NCI-H2227 (cell line): ENCODE measurements around the gene METTL17.
"Not testable (repeated sequence)": the region's sequence is repeated elsewhere in the genome, so short reads cannot be mapped to it uniquely, and the experiment has no call there.

Source experiments
- DNase-seq: peaks from one replicate; lab custom pipeline; 2025; ENCODE audit not compliant: unreplicated experiment; lab: John Stamatoyannopoulos, UW

The METTL17 gene

DNA sequence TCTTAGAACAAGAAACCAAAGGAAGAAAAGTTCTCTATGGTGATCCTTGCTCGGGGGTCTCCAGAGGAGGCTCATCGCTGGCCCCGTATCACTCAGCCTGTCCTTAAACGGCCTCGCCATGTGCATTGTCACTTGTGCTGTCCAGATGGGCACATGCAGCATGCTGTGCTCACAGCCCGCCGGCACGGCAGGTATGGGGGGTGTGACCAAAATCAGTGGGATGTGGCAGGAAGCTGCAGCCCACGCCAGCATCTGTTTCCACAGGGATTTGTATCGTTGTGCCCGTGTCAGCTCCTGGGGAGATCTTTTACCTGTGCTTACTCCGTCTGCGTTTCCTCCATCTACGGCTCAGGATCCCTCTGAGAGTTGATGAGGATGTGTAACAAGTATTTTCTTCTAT lies 6.7 kb downstream of the METTL17 start:
- no peak for DNase-seq

DNA sequence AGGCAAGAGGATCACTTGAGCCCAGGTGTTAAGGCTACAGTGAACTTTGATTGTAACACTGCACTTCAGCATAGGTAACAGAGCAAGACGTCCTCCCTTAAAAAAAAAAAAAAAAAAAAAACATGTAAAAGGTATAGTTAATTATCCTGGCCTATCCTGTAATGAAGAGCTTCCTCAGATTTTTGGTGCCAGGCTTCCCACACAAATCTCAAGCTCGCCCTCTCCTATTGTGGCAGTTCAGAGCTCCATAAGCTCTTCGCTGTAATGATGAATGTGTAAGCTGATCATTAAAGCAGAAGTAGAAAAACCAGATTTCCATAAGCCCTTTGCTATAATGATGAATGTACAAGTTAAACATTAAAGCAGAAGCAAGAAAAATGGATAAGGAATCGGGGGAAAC lies 7.3 kb downstream of the METTL17 start:
- no peak for DNase-seq

DNA sequence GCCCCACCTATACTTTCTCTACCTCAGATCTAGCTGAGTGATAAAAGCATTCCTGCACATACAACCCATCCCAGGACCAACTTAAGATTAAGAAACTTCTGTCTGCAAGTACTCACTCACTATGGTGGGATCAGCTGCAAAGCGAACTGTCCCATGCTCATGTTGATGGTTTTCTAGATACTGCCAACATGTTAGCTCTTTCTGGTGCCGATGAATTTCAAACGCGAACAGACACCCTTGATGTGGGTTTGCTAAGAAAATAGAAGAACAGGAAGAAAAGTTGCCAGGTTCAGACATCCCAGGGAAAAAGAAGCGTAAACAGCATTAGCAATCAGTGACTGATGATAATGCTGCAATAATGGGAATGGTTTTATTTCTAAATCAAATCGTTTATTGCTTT lies 7.8 kb downstream of the METTL17 start:
- DNase-seq: no peak

DNA sequence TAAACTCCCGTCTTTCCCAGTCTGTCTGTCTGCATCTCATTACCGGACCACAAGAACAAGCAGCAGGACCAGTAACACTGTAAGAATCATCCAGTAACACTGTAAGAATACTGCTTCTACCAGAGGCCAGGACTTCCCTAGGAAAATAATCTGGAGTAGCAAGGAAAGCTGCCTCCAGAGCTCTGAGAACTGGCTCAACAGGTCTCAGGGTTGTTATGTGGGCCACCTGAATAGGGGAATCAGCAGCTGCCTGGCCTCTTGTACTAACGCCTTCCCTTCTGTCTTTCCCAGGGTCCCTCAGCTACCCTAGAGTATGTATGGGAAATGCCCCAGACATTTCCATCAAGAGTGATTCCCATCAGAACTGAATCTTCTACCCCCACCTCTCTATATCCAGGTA lies 8.4 kb downstream of the METTL17 start:
- no peak for DNase-seq

DNA sequence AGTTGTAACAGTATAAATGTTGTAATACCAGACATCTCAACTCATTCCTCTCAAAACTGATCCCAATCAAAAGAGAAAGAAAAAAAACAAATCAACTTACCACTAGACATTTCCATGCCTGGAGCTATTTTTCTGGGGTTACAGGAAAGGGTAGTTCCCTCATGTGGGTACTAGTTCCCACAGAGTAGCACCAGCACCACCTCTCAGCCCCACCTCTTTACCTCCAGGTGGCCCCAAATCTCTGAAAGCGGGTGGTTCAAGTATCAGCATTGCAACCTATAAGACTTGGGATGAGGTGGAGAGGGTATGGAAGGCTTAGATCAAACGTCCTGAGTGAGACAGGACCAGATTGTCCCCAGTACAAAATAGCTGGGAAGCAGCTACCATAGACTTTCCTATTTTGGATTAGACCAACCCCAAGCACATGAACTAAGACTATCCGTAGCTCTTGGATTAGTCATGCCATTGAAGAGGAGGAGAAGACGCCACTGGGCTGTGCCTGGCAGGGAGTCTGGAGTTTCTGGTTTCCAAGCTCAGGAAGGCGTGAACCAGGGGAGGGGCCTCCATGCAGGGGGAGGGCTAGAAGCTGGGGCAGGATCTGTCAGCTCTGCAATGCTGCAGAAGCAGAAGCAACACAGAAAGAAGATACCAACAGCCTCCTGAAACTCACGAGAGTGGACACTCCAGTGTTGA lies 9.0 kb downstream of the METTL17 start, which contains the start of gene SLC39A2:
Gene SLC39A2, plus strand, starts transcription at position 620 of the 693 bp plus-strand sequence. CDS start 154 bp downstream, outside the sequence.
- peak; percentile 13 for DNase-seq

DNA sequence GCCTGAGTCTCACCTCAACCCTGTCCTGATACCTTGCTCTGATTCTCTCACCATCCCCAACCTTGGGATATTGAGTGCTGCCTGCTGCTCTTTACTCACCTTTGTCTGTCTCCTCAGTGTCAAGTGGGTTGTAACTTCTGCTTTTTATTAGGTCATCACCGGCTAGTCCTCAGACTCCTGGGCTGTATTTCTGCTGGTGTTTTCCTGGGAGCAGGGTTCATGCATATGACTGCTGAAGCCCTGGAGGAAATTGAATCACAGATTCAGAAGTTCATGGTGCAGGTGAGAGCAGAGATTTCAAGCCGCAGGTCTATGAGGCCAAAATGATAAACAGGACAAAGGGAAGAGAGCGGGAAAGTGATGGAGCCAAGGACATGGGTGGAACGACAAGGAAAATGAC lies 9.8 kb downstream of the METTL17 start:
- no peak for DNase-seq

DNA sequence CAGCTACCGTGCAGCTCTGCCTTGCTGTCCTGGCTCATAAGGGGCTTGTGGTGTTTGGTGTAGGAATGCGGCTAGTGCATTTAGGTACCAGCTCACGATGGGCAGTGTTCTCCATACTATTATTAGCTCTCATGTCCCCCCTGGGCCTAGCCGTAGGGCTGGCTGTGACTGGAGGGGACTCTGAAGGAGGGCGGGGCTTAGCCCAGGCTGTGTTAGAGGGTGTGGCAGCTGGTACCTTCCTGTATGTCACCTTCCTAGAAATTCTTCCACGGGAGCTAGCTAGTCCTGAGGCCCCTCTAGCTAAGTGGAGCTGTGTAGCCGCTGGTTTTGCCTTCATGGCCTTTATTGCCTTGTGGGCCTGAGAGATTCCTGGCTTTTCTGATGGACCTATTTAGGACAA lies 11.4 kb downstream of the METTL17 start:
- DNase-seq: no peak

DNA sequence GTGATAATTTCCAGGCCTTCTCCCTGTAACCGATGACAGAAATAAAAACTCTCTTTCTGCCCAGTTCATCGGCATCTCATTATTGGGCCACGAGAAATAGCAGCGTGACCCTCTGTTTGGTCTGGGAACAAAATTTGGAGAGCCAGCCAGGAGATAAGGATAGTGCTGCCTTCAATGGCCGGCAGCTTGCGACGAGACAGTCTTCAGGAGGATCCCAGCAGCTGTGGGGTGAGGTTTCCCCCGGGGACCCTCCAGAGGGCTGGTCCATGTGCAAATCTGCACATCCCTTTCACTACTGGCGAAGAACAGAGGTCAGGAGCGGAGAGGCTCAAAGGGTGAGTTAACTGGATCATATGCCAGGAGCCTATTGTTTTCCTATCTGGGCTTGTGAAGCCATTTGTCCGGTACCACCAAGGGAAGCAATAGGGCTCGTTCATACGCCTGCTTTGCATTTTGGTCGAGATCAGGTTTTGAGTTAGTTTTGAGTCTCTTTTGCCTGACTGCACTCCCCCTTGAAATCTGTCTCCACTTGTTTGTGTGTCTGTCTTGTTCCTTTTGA lies 14.1 kb downstream of the METTL17 start:
- no peak for DNase-seq

DNA sequence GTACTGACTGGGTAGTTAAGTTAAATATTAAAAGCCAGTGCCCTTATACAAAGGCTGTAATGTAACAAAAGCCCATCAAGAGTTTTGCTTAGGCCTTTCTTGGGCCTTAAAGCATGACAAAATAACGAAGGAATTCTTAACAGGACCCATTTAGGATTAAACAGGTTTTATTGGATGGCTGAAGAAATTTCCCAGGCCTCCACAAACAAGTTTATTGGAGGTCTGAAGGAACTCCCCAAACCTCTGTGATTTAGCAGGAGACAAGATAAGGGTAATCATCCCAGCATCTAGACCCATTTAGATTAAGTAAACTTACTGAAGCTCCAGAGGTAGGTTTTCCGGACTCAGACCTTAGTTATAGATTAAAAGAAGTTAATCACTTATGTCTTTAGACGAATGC lies 19.9 kb downstream of the METTL17 start:
- DNase-seq: not testable (repeated sequence)

DNA sequence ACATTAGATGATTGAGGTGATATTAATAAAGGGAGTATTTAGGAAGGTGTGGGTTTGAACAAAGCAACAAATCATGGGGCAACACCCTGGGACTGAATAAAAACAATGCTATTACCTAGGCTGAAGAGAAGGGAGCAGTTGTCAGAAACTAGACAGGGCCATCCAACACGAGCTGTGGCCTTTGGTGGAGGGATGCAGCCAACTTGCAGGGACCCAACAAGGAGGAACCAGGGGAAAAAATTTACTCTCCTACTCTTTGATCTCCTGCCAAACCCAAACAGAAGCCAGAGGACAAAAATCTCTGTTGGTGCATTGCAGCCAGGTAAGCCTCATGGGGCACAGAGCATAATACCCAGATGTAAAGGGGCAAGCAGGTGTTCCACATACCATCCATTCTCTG lies 21.4 kb downstream of the METTL17 start:
- no peak for DNase-seq

DNA sequence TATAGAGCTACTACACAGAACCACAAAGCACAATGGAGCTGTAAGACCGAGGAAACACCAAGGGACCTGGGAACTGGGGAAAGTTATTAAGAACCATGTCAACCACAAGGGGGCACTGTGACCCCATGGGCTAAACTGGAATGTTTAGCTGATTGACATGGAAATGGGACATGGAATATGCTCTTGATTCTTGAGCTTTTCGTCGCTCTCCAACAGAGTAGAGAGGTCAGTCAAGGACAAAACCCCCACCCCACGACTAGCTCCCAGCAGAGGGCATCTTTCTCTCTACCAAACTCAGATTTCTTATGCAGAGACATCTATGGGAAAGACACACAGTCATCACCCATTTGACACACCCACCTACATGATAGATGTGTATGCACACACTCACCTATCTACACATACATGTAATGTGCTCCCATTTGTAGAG lies 25.0 kb downstream of the METTL17 start:
- DNase-seq: peak; percentile 90

DNA sequence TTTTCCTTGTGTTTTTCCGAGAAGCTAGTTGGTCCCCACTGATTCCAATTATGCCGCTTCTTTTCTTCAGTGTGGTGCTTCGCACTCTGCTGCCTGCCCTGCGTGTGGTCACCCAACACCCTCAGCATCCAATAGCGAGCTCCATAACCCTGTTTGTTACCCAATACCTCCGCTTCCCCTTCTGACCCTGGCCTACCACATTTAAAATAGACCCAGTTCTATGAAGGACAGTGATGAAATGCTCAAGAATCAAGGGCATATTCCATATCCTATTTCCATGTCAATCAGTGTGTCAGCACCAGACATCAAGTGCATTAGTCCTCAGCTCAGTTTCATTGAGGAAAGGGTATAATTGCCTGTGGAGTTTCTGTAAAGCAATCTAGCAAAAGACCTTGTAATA lies 25.5 kb downstream of the METTL17 start:
- no peak for DNase-seq

DNA sequence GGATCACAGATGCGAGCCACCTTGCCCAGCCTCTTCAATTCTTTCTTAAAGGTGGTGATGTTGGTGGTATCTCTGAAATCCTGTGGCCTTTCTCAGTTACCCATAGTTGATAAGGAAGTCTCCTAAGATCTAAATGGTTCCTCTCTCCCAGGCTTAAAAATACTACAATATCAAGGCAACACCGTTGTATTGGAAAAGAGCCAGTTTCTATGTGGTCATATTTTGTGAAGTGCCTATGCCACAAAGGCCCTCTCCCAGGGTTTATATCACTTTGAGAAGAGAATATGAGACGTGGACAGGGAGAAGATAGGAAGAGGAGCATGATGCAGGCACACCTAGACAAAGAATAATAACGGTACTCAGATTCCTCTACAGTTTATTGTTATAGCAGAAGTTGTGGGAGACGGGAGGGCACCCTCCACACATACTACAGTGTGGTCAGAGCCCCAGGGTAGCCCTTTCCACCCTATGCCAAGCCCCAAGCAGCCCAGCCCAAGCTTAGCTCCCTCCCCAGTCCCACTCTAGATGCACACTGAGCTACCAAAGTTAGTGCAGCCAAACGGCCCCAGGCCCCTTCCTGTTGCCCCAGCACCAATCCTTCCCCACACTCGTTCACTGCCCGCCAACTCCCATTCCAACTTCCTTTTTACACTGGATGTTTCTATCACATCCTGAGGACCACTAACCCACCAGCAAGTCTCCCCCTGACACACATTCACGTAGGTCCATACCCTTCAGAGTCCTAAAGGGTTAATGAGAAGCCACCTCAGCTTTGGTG lies 26.8 kb downstream of the METTL17 start:
- no peak for DNase-seq

DNA sequence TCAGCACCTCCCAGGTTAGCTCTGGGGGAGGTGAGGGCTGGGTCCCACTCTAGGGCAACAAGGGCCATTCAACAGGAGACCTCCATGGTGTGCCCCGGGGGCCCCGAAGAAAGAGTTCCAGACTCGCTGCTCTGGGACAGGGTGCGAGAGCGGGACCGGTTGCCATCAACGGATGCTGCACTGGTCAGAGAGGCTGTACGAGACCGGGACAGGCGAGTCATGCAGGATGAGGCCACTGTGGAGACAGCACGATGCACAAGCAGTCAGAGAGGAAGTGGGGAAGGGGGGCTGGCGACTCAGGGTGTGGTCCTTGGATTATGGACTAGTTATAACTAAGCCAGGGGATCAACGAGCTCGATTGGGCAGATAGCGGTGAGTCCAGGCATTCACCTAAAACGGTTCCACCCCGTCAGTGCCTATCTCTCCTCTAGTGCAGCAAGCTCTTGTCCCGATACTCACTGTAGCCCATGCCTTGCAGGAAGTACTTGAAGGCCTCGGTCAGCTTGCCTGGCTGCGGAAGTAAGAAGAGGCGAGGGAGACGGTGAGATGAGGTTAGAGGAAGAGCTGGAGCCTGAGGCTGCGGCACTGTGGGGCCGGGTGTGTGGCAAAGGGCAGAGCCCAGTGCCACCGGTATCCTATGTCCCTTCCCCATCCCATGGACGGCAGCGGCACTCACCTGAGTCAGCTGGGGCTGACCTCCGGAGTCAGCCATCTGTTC lies 27.9 kb downstream of the METTL17 start:
- DNase-seq: no peak

DNA sequence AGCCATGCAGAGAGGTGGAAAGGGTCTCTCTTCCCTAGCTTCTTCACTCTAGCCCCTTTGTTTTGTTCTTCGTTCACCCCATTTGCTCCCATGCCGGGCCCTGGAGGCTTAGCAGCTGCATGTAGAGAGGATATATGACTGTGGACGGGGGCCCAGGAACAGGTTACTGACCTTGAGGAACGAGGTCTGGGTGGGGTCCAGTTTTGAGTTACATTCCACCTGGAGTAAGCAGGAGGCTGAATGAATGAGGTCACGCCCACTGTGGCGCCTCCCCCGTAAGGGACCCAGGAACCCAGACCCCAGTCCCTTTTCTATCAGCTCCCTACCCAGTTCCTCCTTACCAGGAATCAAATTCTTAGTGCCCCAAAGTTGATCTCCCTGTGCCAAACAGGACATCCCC lies 28.5 kb downstream of the METTL17 start:
- DNase-seq: no peak

DNA sequence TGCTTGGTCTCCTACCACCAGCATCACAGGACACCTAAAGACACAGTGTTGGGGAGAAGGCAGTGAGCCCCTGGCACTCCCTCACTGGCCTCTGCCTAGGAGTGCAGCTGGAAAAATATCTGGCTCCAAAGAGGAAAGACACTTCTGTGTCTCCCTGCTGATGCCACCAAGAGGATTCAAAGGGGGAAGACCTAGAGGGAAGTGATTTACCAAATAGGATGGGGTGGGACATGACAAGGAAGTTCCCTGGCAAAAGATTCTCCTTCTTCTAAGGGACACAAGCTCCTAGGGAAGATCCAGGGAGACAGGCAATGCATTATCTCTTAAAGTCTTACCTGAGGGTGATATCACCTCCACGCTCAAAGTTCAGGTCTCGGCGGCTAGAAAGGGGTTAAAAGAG lies 29.0 kb downstream of the METTL17 start:
- no peak for DNase-seq

DNA sequence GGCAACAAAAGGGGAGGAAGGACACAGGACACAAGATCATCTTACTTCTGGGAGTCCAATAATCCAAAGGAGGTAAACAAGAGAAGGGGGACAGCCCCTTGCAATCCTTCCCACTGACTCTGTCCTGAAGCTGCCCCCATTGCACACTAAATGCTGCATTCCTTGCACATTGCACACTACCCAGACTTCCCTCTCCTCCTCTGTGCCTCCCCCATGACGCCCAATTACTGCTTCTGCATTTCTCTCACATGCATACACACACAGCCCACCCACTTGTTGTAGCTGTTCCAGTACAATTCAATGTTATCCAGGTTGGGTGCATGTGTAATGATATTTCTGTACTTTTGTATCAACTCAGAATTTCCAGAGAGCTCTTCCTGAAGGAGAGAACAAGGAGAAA lies 29.6 kb downstream of the METTL17 start:
- DNase-seq: no peak

DNA sequence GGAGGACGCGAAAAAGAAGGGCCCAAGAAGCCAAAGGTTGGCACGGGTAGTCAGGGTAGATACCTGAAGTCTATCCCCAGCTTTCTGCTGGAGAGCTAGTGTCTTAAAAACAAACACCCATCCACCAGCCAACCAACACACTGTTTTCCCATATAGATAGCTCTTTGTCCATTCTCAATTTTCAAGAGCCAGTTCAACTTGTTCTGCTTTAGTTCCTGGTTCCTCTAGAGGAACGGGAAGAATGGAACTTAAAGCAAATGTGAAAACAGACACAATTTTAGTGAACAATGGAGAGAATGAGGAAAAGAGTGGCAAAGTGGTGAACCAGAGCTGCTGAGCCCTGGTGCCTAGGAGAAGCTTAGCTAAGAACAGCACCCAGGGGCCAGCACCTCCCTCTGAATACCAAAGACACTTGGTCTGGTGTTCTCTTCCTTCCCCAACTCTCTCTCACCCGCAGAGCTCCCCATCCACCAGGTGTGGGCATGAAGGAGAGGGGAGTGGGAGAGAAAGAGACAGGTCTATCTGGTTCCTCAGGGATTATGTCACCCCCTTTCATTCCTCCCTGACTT lies 31.3 kb downstream of the METTL17 start:
- DNase-seq: no peak

DNA sequence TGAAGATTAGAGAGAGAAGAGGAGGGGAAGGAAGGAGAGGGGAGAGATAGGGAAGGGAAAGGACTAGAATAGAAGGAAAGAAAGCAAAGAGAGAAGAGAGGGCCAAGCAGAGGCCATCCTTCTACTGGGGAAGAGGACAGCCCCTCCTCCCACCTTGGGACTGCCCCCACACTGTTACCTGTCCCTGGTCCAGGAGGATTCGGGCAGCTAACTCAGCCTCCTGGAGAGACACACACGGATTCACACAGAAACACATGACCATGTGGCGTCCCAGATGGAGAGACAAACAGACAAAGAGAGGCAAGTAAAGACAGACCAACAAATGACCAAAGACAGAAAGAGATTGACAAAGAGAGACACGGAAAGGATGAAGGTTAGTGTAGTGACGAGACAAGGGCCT lies 32.9 kb downstream of the METTL17 start:
- no peak for DNase-seq

DNA sequence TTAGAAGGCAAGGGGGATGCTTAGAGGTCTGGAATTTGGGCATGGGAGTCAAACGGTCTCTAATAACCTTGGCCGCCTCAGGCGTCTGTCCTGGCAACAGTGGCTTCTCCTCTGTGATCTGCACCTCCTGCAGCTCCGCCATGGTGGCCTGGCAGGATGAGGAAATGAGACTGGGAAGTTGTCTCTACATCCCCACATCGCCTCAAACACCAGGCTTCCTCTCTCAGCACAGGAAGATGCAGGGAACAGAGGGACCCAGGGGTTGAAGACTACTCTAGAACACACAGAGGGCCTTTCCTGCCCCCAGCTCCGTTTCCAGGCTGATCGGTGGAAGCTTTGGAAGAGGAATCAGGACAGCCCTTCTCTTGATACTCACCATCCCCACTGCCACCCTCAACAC lies 33.4 kb downstream of the METTL17 start:
- DNase-seq: no peak
